Tongue (tissue), 2 donors: Measurements from ENCODE around the gene SLC28A2. TPM values are rescaled to one million over a fixed set of nuclear protein-coding genes. Genes with fewer than 3 reads are reported as not detected.
"Not testable (repeated sequence)": the region's sequence is repeated elsewhere in the genome, so short reads cannot be mapped to it uniquely, and the experiment has no call there.

Experiments used
- DNase-seq: peaks from one replicate; pipeline ENCODE4 v3.0.0-alpha.2; 2015
- total RNA-seq: library from RNA; depleted of rRNA; stranded (reverse); fragments of >200 nt; gene quantifications from one replicate; pipeline ENCODE4 v1.2.3, GENCODE V29; 2014

Gene SLC28A2
- total RNA-seq, 1 donor from 2014 or later, result 0.10 TPM

- no peak for DNase-seq
Measured at GRCh38 chr15:45262906-45263461, 10.9 kb downstream of the SLC28A2 start.

DNA sequence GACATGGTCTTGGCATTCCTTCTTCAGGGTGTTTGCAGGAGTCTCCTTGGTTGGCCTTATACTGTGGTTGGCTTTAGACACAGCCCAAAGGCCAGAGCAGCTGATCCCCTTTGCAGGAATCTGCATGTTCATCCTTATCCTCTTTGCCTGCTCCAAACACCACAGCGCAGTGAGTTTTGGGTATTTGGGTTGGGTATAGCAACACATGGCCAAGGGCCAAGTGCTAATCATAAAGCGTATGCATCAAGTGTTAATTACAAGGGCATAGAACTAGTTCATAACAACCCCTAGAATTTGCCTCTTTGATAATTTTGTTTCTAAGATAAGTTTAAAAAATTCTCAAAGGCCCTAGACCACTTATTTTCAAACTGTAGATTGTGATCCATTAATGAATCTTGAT, 11.8 kb downstream of the SLC28A2 start:
- no peak for DNase-seq

GRCh38 chr15:45265506-45265905, 13.5 kb downstream of the SLC28A2 start:
- no peak for DNase-seq

GRCh38 chr15:45268135-45268534, 16.1 kb downstream of the SLC28A2 start:
- no peak for DNase-seq

DNA sequence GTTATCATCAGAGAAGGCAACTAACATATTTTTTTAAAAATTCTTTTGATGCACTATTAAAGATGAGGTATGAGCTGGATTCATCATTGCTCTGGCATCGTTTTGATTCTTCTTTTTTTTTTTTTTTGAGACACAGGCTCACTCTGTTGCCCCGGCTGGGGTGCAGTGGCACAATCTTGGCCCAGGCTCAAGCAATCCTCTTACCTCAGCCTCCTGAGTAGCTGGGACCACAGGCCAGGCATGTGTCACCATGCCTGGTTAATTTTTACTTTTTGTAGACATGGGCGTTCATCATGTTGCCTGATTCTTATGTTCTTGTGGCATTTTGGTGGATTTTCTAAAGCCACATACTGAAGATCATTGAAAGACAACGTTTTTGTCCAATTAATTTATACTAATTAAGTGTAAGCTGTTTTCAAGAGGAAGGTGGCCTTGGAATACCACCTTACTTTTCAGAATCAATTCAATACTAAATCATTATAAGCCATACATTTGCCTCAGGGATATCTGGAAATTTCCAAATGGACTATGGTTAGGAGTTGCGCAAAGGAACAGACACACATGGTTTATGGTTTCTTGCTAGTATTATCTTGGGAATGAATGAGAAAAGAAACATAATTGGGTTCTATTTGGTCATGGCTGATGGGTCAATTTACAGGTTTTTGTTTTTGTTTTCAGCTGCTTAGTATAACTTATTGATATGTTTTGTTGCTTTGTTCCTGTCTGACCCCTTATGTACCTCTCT, 22.8 kb downstream of the SLC28A2 start:
- no peak for DNase-seq

DNA sequence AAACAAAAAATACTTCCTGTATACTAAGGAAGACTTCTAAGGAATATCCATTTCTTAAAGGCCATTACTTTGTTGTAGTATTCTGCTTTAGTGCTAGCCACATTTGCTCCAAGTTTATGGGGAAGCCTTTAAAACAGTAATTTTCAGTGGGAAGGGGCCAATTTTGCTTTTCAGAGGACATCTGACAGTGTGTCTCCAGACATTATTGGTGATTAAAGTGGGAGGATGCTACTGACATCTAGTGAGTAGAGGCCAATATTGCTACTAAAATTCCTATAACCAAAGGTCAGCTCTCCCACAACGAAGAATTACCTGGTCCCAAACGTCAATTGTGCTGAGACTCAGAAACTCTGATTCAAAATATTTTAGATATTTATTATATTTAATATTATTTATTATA, 24.8 kb downstream of the SLC28A2 start:
- peak; percentile 58 for DNase-seq

- peak; percentile 99 for DNase-seq
Measured at GRCh38 chr15:45279024-45279698, 27.1 kb downstream of the SLC28A2 start.

GRCh38 chr15:45285413-45285812, 33.4 kb downstream of the SLC28A2 start:
- DNase-seq, result no peak

DNA sequence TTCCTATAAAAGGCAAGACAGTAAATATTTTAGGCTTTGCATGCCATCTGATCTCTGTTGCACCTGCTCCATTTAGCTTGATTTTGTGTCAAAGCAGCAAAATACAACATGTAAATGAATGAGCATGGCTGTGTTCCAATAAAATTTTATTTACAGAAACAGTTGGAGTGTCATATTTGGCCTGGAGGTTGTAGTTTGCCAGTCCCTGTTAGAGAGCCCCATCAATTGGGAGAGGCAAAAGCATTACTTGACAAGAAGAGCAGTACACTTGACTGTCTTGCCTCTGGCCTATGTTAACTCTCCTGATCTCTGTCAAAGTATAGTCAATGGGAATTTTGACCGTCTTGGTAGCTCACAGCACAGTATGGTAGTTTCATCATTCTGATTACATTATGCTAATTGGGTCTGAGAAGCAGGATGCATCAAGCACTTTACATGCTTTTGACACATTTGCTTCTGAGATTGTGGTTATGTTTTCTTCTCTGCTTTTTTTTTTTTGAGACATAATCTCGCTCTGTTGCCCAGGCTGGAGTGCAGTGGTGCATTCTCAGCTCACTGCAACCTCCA, 35.4 kb downstream of the SLC28A2 start:
- no peak for DNase-seq

- DNase-seq, result no peak
Measured at GRCh38 chr15:45288947-45289346, 36.9 kb downstream of the SLC28A2 start.

- DNase-seq, result no peak
Measured at GRCh38 chr15:45291822-45292582, 40.0 kb downstream of the SLC28A2 start.

DNA sequence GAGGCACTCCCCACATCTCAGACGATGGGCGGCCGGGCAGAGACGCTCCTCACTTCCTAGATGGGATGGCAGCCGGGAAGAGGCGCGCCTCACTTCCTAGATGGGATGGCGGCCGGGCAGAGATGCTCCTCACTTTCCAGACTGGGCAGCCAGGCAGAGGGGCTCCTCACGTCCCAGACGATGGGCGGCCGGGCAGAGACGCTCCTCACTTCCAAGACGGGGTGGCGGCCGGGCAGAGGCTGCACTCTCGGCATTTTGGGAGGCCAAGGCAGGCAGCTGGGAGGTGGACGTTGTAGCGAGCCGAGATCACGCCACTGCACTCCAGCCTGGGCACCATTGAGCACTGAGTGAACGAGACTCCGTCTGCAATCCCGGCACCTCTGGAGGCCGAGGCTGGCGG, 41.3 kb downstream of the SLC28A2 start:
- not testable (repeated sequence) for DNase-seq

DNA sequence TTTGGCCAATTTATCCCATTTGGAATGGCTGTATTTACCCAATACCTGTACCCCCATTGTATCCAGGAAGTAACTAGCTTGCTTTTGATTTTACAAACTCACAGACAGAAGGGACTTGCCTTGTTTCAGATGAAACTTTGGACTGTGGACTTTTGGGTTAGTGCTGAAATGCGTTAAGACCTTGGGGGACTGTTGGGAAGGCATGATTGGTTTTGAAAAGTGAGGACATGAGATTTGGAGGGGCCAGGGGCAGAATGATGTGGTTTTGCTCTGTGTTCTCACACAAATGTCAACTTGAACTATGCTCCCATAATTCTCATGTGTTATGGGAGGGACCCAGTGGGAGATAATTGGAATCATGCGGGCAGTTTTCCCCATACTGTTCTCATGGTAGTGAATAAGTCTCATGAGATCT, 46.9 kb downstream of the SLC28A2 start:
- not testable (repeated sequence) for DNase-seq

DNA sequence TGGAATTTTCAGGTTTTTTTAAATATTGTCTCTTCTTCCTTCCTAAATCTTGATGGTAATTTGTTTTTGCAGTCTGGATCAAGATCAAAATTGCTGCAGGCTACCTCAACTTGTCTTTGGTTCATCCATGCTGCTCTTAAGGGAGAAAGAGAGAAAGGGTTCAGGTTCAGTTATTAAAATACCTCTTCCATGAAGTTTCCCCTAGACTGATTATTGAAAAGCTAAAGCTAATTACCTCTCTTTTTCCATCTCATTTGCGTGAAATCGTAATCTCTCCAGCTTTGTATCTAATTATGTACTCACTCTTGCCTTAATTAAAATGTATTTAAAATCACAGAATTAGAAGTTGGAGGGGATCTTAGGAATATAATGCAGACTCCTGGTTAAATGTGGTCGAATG, 52.7 kb downstream of the SLC28A2 start:
- DNase-seq, result no peak

DNA sequence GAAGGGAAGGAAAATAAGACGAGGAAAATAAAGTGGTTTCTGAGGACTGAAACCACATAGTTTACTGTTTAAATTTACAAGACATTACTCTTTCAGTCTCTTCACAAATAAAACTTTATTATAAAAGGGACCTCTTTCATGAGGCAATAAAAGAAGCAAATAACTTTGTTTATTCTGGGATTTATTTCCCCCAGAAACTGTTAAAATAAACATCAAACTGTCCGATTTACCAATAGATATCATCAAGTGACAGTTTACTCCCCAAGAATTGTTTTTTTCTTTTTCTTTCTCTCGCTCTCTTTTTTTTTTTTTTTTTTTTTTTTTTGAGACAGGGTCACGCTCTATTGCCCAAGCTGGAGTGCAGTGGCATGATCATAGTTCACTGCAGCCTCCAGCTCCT, 54.1 kb downstream of the SLC28A2 start:
- no peak for DNase-seq

DNA sequence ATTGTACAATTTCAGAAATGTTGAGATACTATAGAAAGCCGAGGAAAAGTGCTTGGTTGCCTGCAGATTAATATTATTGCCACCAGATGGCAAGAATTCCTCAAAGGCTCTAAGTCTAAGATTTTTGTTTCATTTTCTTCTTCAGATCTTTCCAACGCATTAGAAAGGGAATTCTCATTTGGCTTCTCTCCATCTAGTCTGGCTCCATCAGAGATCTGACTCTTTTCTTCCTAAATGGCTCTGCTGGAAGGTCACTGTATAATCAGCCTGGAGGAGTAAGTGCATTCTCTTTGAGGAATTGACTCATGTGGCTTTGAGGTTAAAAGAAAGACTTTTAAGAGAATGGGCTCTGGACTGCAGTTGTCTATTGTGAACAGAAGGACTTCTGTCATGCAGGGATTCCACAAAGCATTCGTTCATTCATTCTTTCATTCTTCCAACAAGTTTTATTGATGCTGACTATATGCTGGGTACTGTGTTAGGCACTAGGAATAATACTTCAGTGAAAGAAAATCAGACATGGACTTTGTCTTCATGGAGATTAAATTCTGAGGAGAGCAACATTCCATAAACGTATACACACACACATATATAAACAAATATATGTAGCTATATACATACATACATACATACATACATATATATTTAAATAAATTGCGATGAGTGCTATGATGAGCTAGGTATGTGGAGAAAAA, 55.3 kb downstream of the SLC28A2 start:
- DNase-seq, result peak; percentile 68

DNA sequence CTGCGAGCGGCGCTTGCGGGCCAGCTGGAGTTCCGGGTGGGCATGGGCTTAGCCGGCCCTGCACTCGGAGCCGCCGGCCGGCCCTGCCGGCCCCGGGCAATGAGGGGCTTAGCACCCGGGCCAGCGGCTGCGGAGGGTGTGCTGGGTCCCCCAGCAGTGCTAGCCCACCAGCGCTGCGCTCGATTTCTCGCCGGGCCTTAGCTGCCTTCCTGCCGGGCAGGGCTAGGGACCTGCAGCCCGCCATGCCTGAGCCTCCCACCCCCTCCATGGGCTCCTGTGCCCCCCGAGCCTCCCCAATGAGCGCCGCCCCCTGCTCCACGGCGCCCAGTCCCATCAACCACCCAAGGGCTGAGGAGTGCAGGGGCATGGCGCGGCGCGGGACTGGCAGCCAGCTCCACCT, 62.1 kb downstream of the SLC28A2 start:
- not testable (repeated sequence) for DNase-seq

GRCh38 chr15:45314960-45315359, 62.9 kb downstream of the SLC28A2 start:
- DNase-seq, result peak; percentile 51

GRCh38 chr15:45319472-45320214, 67.6 kb downstream of the SLC28A2 start:
- DNase-seq, result no peak

- DNase-seq, result no peak
Measured at GRCh38 chr15:45320581-45321205, 68.7 kb downstream of the SLC28A2 start.

GRCh38 chr15:45326280-45326679, 74.2 kb downstream of the SLC28A2 start:
- no peak for DNase-seq
